Heart left ventricle (tissue), 13 donors: ENCODE measurements around the gene LRRK2.

ENCODE experiments used
- CTCF ChIP-seq, 12 donors: fragments of 200-600 bp; sonication (generic) in 4 of 12; IDR thresholded peaks; one replicate each; pipeline versions ENCODE4 v1.5.0 to v1.8.0; 2018 to 2022; ENCODE audit warnings: antibody characterized with exemption in 12 of 12, mild to moderate bottlenecking in 5 of 12
- POLR2A ChIP-seq, 2 donors: fragments of 450-650 bp; IDR thresholded peaks; one replicate each; pipeline ENCODE4 v1.6.1; 2017; ENCODE audit warnings: antibody characterized with exemption in 2 of 2, mild to moderate bottlenecking in 2 of 2, moderate library complexity in 2 of 2
- donor health status: ischemic (EF 13 %, LVEDD 7.1; RV severe dilation, severe dysfunction).
- donor health status: DM: no; HTN: yes; CAD: no.
- donor health status: DM: no; HTN: no; CAD: no.
- donor health status: ischemic (EF 25% LVEDD 6.9; RV normal size, moderate dysfunction).
- donor health status: ischemic (EF 25% LVEDD 5.7; RV mildly dilated, moderate dysfunction).
- donor health status: ischemic (EF 35%, LVEDD 5.7; RV mildly dilated, moderate dysfunction).
- donor health status: nonischemic (EF 11% LVEDD 7.7; RV severe dilation, severe dysfunction).
- donor health status: DM: yes; HTN: yes; CAD: no.
- donor health status: PGD.
- donor health status: ischemic (EF 29% LVEDD 5.4; RV normal size, mild dysfunction).
- donor health status: nonischemic (EF 23%, LVEDD 6.1; RV moderate dilation, normal function).

GRCh38 chr12:40344312-40344711, 119.5 kb downstream of the LRRK2 start:
- TF ChIP-seq CTCF (IDR thresholded peaks at IDR 0.05) (no peak), POLR2A (IDR thresholded peaks at IDR 0.05) (no peak)
